Forelimb muscle (tissue), 1 donor: ENCODE results near the gene SCGB1C2. TPM values are rescaled to one million over a fixed set of nuclear protein-coding genes. Genes with fewer than 3 reads are reported as not detected.

ENCODE experiments used
- DNase-seq: peaks from one replicate; pipeline ENCODE4 v3.0.0-alpha.2; 2013; ENCODE audit warnings: low read depth
- polyA plus RNA-seq: library from polyadenylated mRNA; unstranded; fragments of 120-200 nt; gene quantifications from one replicate; pipeline ENCODE4 v1.2.1, GENCODE V29; 2013; ENCODE audit not compliant: insufficient read length

SCGB1C2 gene
- polyA plus RNA-seq, 1 donor: not detected

- no peak for DNase-seq
Observed at GRCh38 chr17:171871-172270, 34.5 kb downstream of the SCGB1C2 start.

DNA sequence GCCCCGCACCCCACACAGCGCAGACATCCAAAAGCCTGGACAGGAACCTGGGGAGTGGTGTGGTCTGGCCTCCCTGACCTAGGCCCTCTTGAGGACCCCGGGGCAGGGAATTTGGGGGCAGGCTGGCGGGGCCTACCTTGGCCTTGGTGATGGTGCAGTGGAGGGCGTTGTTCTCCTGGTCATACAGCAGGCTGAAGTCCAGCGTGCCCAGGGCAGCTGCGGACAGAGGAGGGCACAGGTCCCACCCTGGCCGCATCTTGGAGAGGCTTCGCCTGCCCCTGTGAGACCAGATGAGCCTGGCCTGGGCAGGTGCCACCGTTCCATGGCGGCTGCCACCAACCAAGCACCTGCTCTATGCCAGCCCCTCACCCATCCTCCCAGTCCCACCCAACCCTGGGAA lies 35.0 kb downstream of the SCGB1C2 start:
- DNase-seq: no peak

GRCh38 chr17:173166-173911 lies 36.0 kb downstream of the SCGB1C2 start:
- DNase-seq: no peak

DNA sequence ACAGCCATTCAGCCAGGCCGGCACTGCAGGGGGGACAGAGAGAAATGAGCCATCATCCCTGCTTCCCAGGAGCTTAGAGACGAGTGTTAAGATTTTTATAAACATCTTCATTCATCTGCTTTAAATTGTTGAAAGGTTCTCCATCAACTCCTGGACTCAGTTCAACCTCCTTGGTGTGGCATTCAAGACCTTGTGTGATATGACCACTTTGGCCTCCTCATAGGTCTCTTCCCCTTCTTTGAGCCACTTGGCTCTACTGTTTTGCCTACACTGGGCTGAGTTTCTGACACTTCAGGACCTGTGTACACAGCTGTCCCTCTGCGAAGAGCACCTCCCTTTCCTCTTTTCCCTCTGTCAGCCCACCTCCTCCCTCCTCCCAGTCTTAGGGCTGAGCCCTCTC lies 39.8 kb downstream of the SCGB1C2 start:
- DNase-seq: no peak

DNA sequence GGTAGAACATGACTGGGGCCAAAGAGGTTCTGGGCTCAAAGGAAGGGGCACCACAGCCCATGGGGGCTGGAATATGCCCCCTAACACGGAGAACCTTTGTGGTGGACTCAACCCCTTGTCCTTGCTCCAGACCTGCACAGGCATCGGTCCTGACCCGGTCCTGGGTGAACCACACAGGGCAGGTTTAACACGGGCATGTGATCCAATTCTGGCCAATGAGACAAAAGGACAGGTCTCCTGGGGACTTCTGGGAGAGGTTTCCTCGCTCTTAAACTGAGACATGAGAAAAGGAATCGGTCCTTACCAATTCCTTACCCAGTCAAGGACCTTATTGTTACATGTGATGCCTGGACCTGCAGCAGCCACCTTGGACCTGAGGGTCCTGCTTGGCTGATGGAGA lies 40.4 kb downstream of the SCGB1C2 start:
- no peak for DNase-seq

GRCh38 chr17:178292-179065 lies 41.1 kb downstream of the SCGB1C2 start:
- DNase-seq: no peak

DNA sequence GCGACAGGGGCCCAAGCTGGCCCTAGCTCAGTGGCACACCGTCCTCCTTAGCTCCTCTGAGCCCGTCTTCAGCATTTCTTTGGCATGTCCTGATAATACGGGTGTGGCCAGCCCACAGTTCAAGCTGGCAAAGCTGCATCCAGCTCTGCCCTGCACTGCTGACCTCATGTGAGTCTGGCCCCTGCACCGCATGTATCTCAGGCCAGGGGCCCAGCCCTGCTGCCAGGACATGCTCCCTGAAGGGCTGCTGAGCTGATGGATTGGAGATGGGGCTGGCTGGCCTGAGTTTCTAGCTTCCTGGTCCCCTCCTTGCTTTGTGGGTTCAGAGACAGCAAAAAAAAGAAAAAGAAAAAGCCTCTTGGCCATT lies 41.7 kb downstream of the SCGB1C2 start:
- no peak for DNase-seq

GRCh38 chr17:179781-180380 lies 42.5 kb downstream of the SCGB1C2 start:
- no peak for DNase-seq

DNA sequence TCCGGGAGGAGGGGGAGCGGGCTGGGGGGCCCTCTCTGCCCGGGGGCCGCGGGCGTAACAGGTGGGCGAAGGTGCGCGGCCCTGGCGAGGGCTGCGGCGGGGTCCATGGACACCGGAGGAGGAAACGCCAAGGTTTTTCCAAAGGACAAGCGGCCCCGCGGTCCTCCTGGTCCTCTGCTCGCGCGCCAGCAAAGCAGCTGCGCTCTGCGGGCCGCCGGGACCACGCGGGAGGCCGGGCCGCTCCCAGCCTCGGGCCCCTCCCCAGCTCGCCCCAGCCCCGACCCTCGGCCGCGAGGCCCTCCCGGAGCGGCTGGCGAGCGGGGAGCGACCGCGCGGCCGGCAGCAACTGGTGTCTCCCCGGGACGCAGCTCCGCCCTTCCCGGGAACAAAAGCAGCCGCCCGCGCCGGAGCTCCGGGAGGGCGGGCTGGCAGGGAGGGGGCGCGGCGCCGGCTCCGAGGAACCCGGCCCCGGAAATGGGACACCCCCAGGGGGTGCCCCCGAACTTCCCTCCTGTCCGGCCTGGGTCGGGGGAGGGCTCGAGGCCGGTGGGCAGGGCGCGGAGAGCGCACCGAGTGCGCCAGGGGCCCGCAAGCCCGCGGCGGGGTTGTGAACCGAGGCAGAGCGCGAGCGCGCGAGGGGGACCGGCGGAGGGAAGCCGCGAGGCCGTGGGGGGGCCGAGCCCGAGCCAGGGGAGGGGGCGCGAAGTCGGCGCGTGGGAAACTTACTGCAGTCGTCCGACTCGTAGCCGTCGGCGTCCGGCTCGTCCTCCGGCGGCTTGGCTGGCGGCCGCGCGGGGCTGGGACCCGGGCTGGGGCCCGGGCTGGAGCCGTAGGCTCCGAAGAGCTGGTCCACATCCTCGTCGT lies 43.2 kb downstream of the SCGB1C2 start:
- no peak for DNase-seq

DNA sequence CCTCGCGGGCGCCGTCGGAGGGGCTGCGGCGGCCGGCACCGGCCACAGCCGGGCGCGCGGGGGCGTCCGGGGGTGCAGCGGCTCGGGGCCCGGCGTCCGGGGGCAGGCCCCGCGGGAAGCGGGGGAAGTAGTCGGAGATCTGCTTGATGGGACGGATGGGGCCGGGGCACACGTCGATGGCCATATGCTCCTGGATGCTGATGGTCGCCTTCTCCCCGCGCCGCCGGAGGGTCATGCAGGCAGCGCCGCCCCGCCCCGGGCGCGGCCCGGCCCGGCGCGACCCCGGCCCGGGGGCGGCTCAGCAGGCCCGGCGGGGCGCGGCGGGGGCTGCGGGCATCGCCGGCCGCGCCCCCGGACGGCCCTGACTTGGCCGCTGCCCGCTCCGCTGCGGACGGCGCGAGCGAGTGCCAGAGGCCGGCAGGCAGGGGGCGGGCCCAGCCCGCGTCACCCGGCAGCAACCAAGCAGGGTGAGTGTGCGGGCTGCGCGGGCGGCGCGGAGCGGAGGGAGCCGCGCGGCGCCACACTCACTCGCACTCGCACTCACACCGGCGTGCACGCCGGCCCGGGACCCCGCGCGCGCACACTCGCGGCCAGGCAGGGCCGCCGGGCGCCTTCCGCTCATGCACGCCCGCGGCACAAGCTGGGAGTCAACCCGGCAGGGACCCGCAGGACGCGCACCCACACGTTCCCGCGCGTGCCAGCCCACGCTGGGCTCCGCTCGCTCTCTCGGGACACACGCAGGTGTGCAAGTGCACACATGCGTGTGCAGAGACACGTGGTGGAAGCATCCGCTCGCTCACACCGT lies 44.1 kb downstream of the SCGB1C2 start, which contains the start of gene DOC2B:
Gene DOC2B (minus strand): TSS at position 406 of the 805 bp plus-strand sequence. CDS start 171 bp downstream, at position 235.
- no peak for DNase-seq

GRCh38 chr17:182050-182751 lies 44.8 kb downstream of the SCGB1C2 start:
- no peak for DNase-seq

GRCh38 chr17:183021-183420 lies 45.7 kb downstream of the SCGB1C2 start:
- no peak for DNase-seq

DNA sequence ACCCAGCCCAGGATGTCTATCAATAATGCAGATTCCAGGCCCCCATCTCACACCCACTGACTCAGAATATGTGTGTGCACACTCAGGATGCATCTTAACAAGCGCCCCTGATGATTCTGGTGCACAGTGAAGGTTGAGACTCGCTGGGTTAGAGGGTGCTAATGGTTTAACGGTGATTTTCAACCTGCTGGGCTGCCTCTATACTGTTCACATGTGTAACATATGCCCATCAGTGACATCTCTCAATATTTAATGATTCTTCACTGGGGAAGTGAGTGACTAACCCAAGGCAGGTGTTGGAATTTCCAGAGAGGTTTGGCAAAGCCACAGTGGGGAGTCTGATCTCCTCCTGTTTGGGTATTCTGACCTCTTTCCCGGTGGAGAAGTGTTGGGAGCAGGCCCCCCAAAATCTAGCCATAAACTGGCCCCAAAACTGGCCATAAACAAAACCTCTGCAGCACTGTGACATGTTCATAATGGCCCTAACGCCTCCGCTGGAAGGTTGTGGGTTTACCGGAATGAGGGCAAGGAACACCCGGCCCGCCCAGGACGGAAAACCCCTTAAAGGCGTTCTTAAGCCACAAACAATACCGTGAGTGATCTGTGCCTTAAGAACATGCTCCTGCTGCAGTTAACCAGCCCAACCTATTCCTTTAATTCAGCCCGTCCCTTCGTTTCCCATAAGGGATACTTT lies 48.2 kb downstream of the SCGB1C2 start:
- no peak for DNase-seq

- no peak for DNase-seq
Observed at GRCh38 chr17:187130-187529, 49.8 kb downstream of the SCGB1C2 start.

Other genes starting within 250 kb of the SCGB1C2 start
- gene DOC2B, start 44.1 kb downstream of the SCGB1C2 start, polyA plus RNA-seq: 4.5 TPM
- gene RPH3AL, start 215.2 kb downstream of the SCGB1C2 start, polyA plus RNA-seq: 5.4 TPM